IPS-20b (cell line): ENCODE data around the gene RTN4RL1.

Experiments
- H3K27ac ChIP-seq: one replicate; pipeline ENCODE4 v1.5.1; 2013; ENCODE audit warnings: low read length
- H3K27me3 ChIP-seq: 2 replicates; pipeline ENCODE4 v1.6.1; 2013; ENCODE audit warnings: mild to moderate bottlenecking, low read length, inconsistent platforms; ENCODE audit not compliant: insufficient read depth
- H3K36me3 ChIP-seq: 2 replicates; pipeline ENCODE4 v1.6.1; 2013; ENCODE audit warnings: low read depth, mild to moderate bottlenecking, inconsistent platforms, low read length, moderate library complexity; ENCODE audit not compliant: insufficient read depth
- H3K4me1 ChIP-seq: 2 replicates; pipeline ENCODE4 v1.6.1; 2013; ENCODE audit warnings: mild to moderate bottlenecking, control low read depth, inconsistent platforms, low read length, moderate library complexity; ENCODE audit not compliant: insufficient read depth
- H3K4me3 ChIP-seq: 2 replicates; pipeline ENCODE4 v1.5.1; 2013; ENCODE audit warnings: mild to moderate bottlenecking, low read length, inconsistent platforms
- H3K9ac ChIP-seq: 2 replicates; pipeline ENCODE4 v1.6.1; 2013; ENCODE audit warnings: low read depth, mild to moderate bottlenecking, inconsistent platforms, low read length, moderate library complexity
- H3K9me3 ChIP-seq: 2 replicates; pipeline ENCODE4 v1.6.1; 2013; ENCODE audit warnings: mild to moderate bottlenecking, low read depth, low read length, inconsistent platforms; ENCODE audit not compliant: insufficient read depth

The RTN4RL1 gene

DNA sequence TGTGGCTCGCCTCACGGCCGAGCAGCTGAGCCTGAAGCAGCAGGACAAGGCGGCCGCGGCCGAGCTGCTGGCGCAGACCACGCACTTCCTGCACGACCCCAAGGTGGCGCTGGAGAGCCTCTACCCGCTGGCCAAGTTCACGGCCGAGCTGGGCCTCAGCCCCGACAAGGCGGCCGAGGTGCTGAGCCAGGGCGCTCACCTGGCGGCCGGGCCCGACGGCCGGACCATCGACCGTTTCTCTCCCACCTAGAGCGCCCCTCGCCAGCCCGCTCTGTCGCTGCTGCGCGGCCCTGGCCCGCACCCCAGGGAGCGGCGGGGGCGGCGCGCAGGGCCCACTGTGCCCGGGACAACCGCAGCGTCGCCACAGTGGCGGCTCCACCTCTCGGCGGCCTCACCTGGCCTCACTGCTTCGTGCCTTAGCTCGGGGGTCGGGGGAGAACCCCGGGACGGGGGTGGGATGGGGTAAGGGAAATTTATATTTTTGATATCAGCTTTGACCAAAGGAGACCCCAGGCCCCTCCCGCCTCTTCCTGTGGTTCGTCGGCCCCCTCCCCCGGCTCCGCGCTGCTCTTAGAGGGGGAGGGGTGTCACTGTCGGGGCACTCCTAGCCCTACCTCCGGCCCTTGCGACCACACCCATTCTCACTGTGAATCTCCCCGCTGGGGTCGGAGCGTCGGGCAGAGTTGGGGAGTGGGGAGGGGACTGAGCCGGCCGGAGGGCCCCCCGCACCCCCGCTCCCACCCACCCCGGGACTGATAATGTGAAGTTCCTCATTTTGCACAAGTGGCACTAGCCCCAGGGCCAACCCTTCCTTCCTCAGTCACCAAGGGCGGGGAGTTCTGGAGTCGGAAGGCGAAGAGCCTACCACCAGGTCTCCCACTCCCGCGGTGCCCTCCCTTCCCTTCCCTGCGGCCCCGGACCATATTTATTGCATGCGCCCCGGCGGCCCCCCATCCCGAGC is 33.7 kb upstream of the RTN4RL1 start:
- no peak overlapping the region for H3K27ac ChIP-seq
- H3K36me3 ChIP-seq: 0 out of 2 replicates have a peak, but pooled peaks cover 9% of the 10 kb centered on the region
- H3K4me3 ChIP-seq: peak overlapping the region; percentile 30; the same call in 1 of the 2 replicates
- H3K9me3 ChIP-seq: no peaks in the 10 kb centered on the region
- H3K4me1 ChIP-seq: peaks cover 13% of the 10 kb centered on the region; the same call in 1 of the 2 replicates
- H3K27me3 ChIP-seq: peaks cover 63% of the 10 kb centered on the region
- no peak overlapping the region for H3K9ac ChIP-seq

DNA sequence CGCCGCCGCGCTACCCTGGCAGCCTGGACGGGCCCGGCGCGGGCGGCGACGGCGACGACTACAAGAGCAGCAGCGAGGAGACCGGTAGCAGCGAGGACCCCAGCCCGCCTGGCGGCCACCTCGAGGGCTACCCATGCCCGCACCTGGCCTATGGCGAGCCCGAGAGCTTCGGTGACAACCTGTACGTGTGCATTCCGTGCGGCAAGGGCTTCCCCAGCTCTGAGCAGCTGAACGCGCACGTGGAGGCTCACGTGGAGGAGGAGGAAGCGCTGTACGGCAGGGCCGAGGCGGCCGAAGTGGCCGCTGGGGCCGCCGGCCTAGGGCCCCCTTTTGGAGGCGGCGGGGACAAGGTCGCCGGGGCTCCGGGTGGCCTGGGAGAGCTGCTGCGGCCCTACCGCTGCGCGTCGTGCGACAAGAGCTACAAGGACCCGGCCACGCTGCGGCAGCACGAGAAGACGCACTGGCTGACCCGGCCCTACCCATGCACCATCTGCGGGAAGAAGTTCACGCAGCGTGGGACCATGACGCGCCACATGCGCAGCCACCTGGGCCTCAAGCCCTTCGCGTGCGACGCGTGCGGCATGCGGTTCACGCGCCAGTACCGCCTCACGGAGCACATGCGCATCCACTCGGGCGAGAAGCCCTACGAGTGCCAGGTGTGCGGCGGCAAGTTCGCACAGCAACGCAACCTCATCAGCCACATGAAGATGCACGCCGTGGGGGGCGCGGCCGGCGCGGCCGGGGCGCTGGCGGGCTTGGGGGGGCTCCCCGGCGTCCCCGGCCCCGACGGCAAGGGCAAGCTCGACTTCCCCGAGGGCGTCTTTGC is 32.8 kb upstream of the RTN4RL1 start:
- no peak overlapping the region for H3K27ac ChIP-seq
- H3K9ac ChIP-seq: no peak overlapping the region
- H3K9me3 ChIP-seq: no peaks in the 10 kb centered on the region
- H3K36me3 ChIP-seq: 0 out of 2 replicates have a peak, but pooled peaks cover under 1% of the 10 kb centered on the region
- H3K4me1 ChIP-seq: peaks cover 8% of the 10 kb centered on the region; the same call in 1 of the 2 replicates
- no peak overlapping the region for H3K4me3 ChIP-seq
- H3K27me3 ChIP-seq: peaks cover 72% of the 10 kb centered on the region

DNA sequence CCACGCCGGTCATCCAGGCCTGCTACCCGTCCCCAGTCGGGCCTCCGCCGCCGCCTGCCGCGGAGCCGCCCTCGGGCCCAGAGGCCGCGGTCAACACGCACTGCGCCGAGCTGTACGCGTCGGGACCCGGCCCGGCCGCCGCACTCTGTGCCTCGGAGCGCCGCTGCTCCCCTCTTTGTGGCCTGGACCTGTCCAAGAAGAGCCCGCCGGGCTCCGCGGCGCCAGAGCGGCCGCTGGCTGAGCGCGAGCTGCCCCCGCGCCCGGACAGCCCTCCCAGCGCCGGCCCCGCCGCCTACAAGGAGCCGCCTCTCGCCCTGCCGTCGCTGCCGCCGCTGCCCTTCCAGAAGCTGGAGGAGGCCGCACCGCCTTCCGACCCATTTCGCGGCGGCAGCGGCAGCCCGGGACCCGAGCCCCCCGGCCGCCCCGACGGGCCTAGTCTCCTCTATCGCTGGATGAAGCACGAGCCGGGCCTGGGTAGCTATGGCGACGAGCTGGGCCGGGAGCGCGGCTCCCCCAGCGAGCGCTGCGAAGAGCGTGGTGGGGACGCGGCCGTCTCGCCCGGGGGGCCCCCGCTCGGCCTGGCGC is 32.1 kb upstream of the RTN4RL1 start:
- H3K4me3 ChIP-seq: no peak overlapping the region
- H3K27ac ChIP-seq: no peak overlapping the region
- peaks cover 77% of the 10 kb centered on the region for H3K27me3 ChIP-seq
- no peaks in the 10 kb centered on the region for H3K9me3 ChIP-seq
- H3K9ac ChIP-seq: no peak overlapping the region
- H3K36me3 ChIP-seq: no peaks in the 10 kb centered on the region
- H3K4me1 ChIP-seq: peaks cover 1% of the 10 kb centered on the region; the same call in 1 of the 2 replicates

- no peak overlapping the region for H3K27ac ChIP-seq
- no peaks in the 10 kb centered on the region; the same call in 1 of the 2 replicates for H3K4me1 ChIP-seq
- H3K9ac ChIP-seq: no peak overlapping the region
- H3K9me3 ChIP-seq: no peaks in the 10 kb centered on the region
- H3K4me3 ChIP-seq: no peak overlapping the region
- H3K27me3 ChIP-seq: peaks cover 84% of the 10 kb centered on the region
- no peaks in the 10 kb centered on the region for H3K36me3 ChIP-seq
Measured at GRCh38 chr17:2056206-2057174, 31.4 kb upstream of the RTN4RL1 start.

DNA sequence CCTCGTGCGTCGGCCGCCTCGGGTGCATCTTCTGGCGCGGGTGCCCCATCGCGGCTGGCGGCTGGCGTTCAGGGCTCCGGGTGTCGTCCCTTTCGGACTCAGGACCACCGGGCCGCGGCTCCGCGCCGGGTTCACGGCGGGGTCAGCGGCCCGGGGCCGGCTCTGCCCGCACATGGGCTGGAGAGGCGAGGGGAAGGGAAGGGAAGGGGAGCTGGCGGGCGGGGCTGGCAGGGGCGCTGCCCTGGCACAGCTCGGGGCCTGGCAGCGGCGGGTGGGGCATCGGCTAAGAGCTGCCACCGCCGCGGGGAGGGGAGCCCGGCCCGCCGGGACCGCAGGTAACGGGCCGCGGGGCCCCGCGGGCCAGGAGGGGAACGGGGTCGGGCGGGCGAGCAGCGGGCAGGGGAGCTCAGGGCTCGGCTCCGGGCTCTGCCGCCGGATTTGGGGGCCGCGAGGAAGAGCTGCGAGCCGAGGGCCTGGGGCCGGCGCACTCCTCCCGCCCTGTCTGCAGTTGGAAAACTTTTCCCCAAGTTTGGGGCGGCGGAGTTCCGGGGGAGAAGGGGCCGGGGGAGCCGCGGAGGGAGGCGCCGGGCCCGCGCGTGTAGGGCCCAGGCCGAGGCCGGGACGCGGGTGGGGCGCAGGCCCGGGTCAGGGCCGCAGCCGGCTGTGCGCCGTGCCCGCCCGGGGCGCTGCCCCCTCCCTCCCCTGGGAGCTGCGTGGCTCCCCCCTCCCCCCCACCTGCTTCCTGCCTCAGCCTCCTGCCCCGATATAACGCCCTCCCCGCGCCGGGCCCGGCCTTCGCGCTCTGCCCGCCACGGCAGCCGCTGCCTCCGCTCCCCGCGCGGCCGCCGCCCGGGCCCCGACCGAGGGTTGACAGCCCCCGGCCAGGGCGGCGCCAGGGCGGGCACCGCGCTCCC is 30.4 kb upstream of the RTN4RL1 start:
- Histone ChIP-seq H3K9ac (no peak overlapping the region), H3K4me3 (peak overlapping the region; percentile 50; the same call in 1 of the 2 replicates), H3K27me3 (peaks cover 90% of the 10 kb centered on the region)

GRCh38 chr17:2054512-2055291 is 29.6 kb upstream of the RTN4RL1 start, which contains the start of gene HIC1:
Gene HIC1 (plus strand): TSS chr17:2055103. CDS start chr17:2056691, 1,588 bp downstream.
- Histone ChIP-seq H3K9ac (no peak within 1 kb of the TSS), H3K36me3 (no peaks in the 10 kb centered on the region), H3K27me3 (peaks cover 87% of the 10 kb centered on the region), H3K4me1 (no peaks in the 10 kb centered on the region; the same call in 1 of the 2 replicates), H3K27ac (no peak within 1 kb of the TSS), H3K9me3 (no peaks in the 10 kb centered on the region), H3K4me3 (peak within 1 kb of the TSS; percentile 50; the same call in 1 of the 2 replicates)

More for the DNA sequence above, 30.4 kb upstream of the RTN4RL1 start:
- no peak overlapping the region for H3K27ac ChIP-seq
- no peaks in the 10 kb centered on the region; the same call in 1 of the 2 replicates for H3K4me1 ChIP-seq
- H3K36me3 ChIP-seq: no peaks in the 10 kb centered on the region
- H3K9me3 ChIP-seq: no peaks in the 10 kb centered on the region

- Histone ChIP-seq H3K27me3 (peaks cover 87% of the 10 kb centered on the region), H3K9ac (no peak overlapping the region), H3K9me3 (no peaks in the 10 kb centered on the region), H3K4me3 (peak overlapping the region; percentile 36; the same call in 1 of the 2 replicates), H3K27ac (no peak overlapping the region), H3K36me3 (no peaks in the 10 kb centered on the region), H3K4me1 (no peaks in the 10 kb centered on the region; the same call in 1 of the 2 replicates)
Measured at GRCh38 chr17:2054262-2054511, 29.1 kb upstream of the RTN4RL1 start.

GRCh38 chr17:2053380-2054261 is 28.5 kb upstream of the RTN4RL1 start:
- no peaks in the 10 kb centered on the region; the same call in 1 of the 2 replicates for H3K4me1 ChIP-seq
- no peak overlapping the region for H3K27ac ChIP-seq
- H3K4me3 ChIP-seq: peak overlapping the region; percentile 36; the same call in 1 of the 2 replicates
- no peaks in the 10 kb centered on the region for H3K36me3 ChIP-seq
- H3K9me3 ChIP-seq: no peaks in the 10 kb centered on the region
- peaks cover 87% of the 10 kb centered on the region for H3K27me3 ChIP-seq
- no peak overlapping the region for H3K9ac ChIP-seq
